Liver (tissue), 9 donors: ENCODE results near the gene GPR22. TPM values are rescaled to one million over a fixed set of nuclear protein-coding genes. Genes with fewer than 3 reads are reported as not detected.

Experiments used
- DNase-seq: peaks from one replicate; pipeline ENCODE4 v3.0.0-alpha.2; 2017; ENCODE audit warnings: low spot score
- H3K27ac ChIP-seq, 2 donors: one replicate each; pipeline ENCODE4 v1.7.0; 2013; ENCODE audit warnings: inconsistent platforms in 2 of 2, low read length in 2 of 2, control low read depth in 1 of 2, low read depth in 1 of 2, mild to moderate bottlenecking in 1 of 2
- H3K27me3 ChIP-seq, 4 donors: one replicate each; pipeline versions ENCODE4 v1.6.1 to v1.7.0; 2013; ENCODE audit warnings: low read length in 3 of 4, inconsistent platforms in 1 of 4, mild to moderate bottlenecking in 1 of 4, moderate library complexity in 1 of 4; ENCODE audit not compliant: control insufficient read depth in 4 of 4, insufficient read depth in 4 of 4
- H3K36me3 ChIP-seq, 4 donors: one replicate each; pipeline versions ENCODE4 v1.6.1 to v1.7.0; 2013; ENCODE audit warnings: low read length in 3 of 4, mild to moderate bottlenecking in 3 of 4, low read depth in 1 of 4, moderate library complexity in 1 of 4; ENCODE audit not compliant: control insufficient read depth in 4 of 4, insufficient read depth in 3 of 4
- H3K4me1 ChIP-seq, 4 donors: one replicate each; pipeline versions ENCODE4 v1.6.1 to v1.7.0; 2013; ENCODE audit warnings: low read length in 3 of 4, mild to moderate bottlenecking in 3 of 4, moderate library complexity in 1 of 4; ENCODE audit not compliant: control insufficient read depth in 4 of 4, insufficient read depth in 4 of 4
- H3K4me3 ChIP-seq, 3 donors: one replicate each; pipeline versions ENCODE4 v1.6.1 to v1.7.0; 2013; ENCODE audit warnings: low read length in 3 of 3, control low read depth in 1 of 3, low read depth in 1 of 3, mild to moderate bottlenecking in 1 of 3
- H3K9ac ChIP-seq, 2 donors: one replicate each; pipeline ENCODE4 v1.7.0; 2013; ENCODE audit warnings: low read length in 2 of 2, mild to moderate bottlenecking in 2 of 2, moderate library complexity in 2 of 2, control low read depth in 1 of 2, low read depth in 1 of 2
- H3K9me3 ChIP-seq, 4 donors: one replicate each; pipeline versions ENCODE4 v1.6.1 to v1.7.0; 2013; ENCODE audit warnings: low read length in 3 of 4; ENCODE audit not compliant: control insufficient read depth in 4 of 4
- ATF3 ChIP-seq: IDR thresholded peaks from 2 replicates; pipeline ENCODE4 v1.6.1; 2016; ENCODE audit warnings: antibody characterized with exemption
- EGR1 ChIP-seq, 2 donors: IDR thresholded peaks; 2 replicates each; pipeline ENCODE4 v1.6.1; 2016 to 2018; ENCODE audit warnings: antibody characterized with exemption in 2 of 2, low read depth in 2 of 2
- FOXA1 ChIP-seq: IDR thresholded peaks from 2 replicates; pipeline ENCODE4 v1.6.1; 2016; ENCODE audit warnings: antibody characterized with exemption
- FOXA2 ChIP-seq: IDR thresholded peaks from 2 replicates; pipeline ENCODE4 v1.6.1; 2016; ENCODE audit warnings: antibody characterized with exemption
- GABPA ChIP-seq, 2 donors: IDR thresholded peaks in 1 of 2; conservative IDR thresholded peaks in 1 of 2; 2 replicates each; pipeline ENCODE4 v1.6.1; 2016; ENCODE audit warnings: antibody characterized with exemption in 2 of 2, mild to moderate bottlenecking in 1 of 2, moderate library complexity in 1 of 2
- HNF4A ChIP-seq, 2 donors: conservative IDR thresholded peaks; 2 replicates each; pipeline ENCODE4 v1.6.1; 2016; ENCODE audit warnings: antibody characterized with exemption in 2 of 2, mild to moderate bottlenecking in 2 of 2
- HNF4G ChIP-seq: IDR thresholded peaks from 2 replicates; pipeline ENCODE4 v1.6.1; 2016; ENCODE audit warnings: antibody characterized with exemption
- JUND ChIP-seq, 2 donors: IDR thresholded peaks; 2 replicates each; pipeline ENCODE4 v1.6.1; 2016; ENCODE audit warnings: antibody characterized with exemption in 2 of 2
- MAX ChIP-seq: IDR thresholded peaks from 2 replicates; pipeline ENCODE4 v1.6.1; 2016; ENCODE audit warnings: antibody characterized with exemption
- NR2F2 ChIP-seq: IDR thresholded peaks from 2 replicates; pipeline ENCODE4 v1.6.1; 2016; ENCODE audit warnings: antibody characterized with exemption
- RAD21 ChIP-seq, 2 donors: IDR thresholded peaks; 2 replicates each; pipeline ENCODE4 v1.6.1; 2016; ENCODE audit warnings: antibody characterized with exemption in 2 of 2, mild to moderate bottlenecking in 2 of 2
- RXRA ChIP-seq, 2 donors: IDR thresholded peaks; 2 replicates each; pipeline ENCODE4 v1.6.1; 2017 to 2018; ENCODE audit warnings: antibody characterized with exemption in 2 of 2, mild to moderate bottlenecking in 1 of 2
- SP1 ChIP-seq: IDR thresholded peaks from 2 replicates; pipeline ENCODE4 v1.6.1; 2018; ENCODE audit warnings: antibody characterized with exemption, mild to moderate bottlenecking
- TAF1 ChIP-seq: conservative IDR thresholded peaks from 2 replicates; pipeline ENCODE4 v1.6.1; 2016; ENCODE audit warnings: antibody characterized with exemption, mild to moderate bottlenecking
- YY1 ChIP-seq: IDR thresholded peaks from 2 replicates; pipeline ENCODE4 v1.6.1; 2016; ENCODE audit warnings: antibody characterized with exemption, mild to moderate bottlenecking
- ZBTB33 ChIP-seq: IDR thresholded peaks from 2 replicates; pipeline ENCODE4 v1.6.1; 2016; ENCODE audit warnings: antibody characterized with exemption
- WGBS: extraction: QIAGEN DNeasy Blood & Tissue Kit; methylation state at CpG from one replicate; pipeline ENCODE4 v1.1.7; 2013; 5-methylcytosine and 5-hydroxymethylcytosine counted together
- polyA plus RNA-seq, 2 donors: library from polyadenylated mRNA; stranded (reverse) in 1 of 2; unstranded in 1 of 2; fragments of 200-250 nt in 1 of 2; fragments of >200 nt in 1 of 2; fragmentation: Nextera tagmentation in 1 of 2; extraction: Ambion mirVana in 1 of 2; gene quantifications; one replicate each; pipeline versions ENCODE4 v1.2.1 to v1.2.3, GENCODE V29; 2013 to 2015
- total RNA-seq, 2 donors: library from RNA; depleted of rRNA; stranded (reverse); fragments of >200 nt; gene quantifications; one replicate each; pipeline ENCODE4 v1.2.3, GENCODE V29; 2014
- TF ChIP-seq, protein P1 (sequence below): IDR thresholded peaks from 2 replicates; pipeline ENCODE4 v1.6.1; 2016; ENCODE audit warnings: antibody characterized with exemption, mild to moderate bottlenecking
- donor health status: healthy.
- donor health status: healthy.
- donor health status: healthy.
- donor health status: healthy.
- donor health status: healthy.

GPR22 gene
- total and polyA plus RNA-seq, 4 donors = 2.1 TPM; not detected in 3

GRCh38 chr7:107441581-107442422, 28.1 kb upstream of the GPR22 start:
- DNase-seq = no peak
- Histone ChIP-seq H3K9ac (no peak overlapping the region), H3K9me3 (no peaks in the 10 kb centered on the region), H3K27ac (no peak overlapping the region), H3K27me3 (no peaks in the 10 kb centered on the region), H3K4me1 (peaks cover 0 to 1% (median 0%) of the 10 kb centered on the region in 4 donors), H3K36me3 (no peaks in the 10 kb centered on the region), H3K4me3 (no peak overlapping the region)
- no peak for TF ChIP-seq RAD21 (IDR thresholded peaks at IDR 0.05)
- TF ChIP-seq YY1 = no peak
- TF ChIP-seq HNF4G = no peak
- no peak for TF ChIP-seq NR2F2
- no peak for TF ChIP-seq EGR1 (IDR thresholded peaks at IDR 0.05; ENCODE audit: low read depth in 2 of 2)
- no peak for TF ChIP-seq FOXA1
- TF ChIP-seq, protein P1, sequence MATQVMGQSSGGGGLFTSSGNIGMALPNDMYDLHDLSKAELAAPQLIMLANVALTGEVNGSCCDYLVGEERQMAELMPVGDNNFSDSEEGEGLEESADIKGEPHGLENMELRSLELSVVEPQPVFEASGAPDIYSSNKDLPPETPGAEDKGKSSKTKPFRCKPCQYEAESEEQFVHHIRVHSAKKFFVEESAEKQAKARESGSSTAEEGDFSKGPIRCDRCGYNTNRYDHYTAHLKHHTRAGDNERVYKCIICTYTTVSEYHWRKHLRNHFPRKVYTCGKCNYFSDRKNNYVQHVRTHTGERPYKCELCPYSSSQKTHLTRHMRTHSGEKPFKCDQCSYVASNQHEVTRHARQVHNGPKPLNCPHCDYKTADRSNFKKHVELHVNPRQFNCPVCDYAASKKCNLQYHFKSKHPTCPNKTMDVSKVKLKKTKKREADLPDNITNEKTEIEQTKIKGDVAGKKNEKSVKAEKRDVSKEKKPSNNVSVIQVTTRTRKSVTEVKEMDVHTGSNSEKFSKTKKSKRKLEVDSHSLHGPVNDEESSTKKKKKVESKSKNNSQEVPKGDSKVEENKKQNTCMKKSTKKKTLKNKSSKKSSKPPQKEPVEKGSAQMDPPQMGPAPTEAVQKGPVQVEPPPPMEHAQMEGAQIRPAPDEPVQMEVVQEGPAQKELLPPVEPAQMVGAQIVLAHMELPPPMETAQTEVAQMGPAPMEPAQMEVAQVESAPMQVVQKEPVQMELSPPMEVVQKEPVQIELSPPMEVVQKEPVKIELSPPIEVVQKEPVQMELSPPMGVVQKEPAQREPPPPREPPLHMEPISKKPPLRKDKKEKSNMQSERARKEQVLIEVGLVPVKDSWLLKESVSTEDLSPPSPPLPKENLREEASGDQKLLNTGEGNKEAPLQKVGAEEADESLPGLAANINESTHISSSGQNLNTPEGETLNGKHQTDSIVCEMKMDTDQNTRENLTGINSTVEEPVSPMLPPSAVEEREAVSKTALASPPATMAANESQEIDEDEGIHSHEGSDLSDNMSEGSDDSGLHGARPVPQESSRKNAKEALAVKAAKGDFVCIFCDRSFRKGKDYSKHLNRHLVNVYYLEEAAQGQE = no peak
- no peak for TF ChIP-seq JUND (IDR thresholded peaks at IDR 0.05)
- TF ChIP-seq MAX = no peak
- TF ChIP-seq RXRA (IDR thresholded peaks at IDR 0.05) = no peak
- no peak for TF ChIP-seq ZBTB33
- no peak for TF ChIP-seq ATF3
- TF ChIP-seq HNF4A (conservative IDR thresholded peaks at IDR 0.05) = no peak

GRCh38 chr7:107442678-107443077, 27.2 kb upstream of the GPR22 start:
- 99% methylated on average over 1 of the region's 1 CpG for WGBS
- no peak overlapping the region for H3K9ac ChIP-seq
- DNase-seq = no peak
- no peak overlapping the region for H3K27ac ChIP-seq
- TF ChIP-seq GABPA (IDR thresholded peaks at IDR 0.05 in 1 of 2, conservative IDR thresholded peaks at IDR 0.05 in 1 of 2) = no peak
- no peak for TF ChIP-seq FOXA1
- no peak for TF ChIP-seq MAX
- no peak for TF ChIP-seq SP1
- TF ChIP-seq RXRA (IDR thresholded peaks at IDR 0.05) = no peak
- TF ChIP-seq EGR1 (IDR thresholded peaks at IDR 0.05; ENCODE audit: low read depth in 2 of 2) = no peak
- TF ChIP-seq ZBTB33 = no peak
- TF ChIP-seq ATF3 = no peak
- TF ChIP-seq NR2F2 = no peak
- TF ChIP-seq, protein P1 = no peak
- no peak for TF ChIP-seq FOXA2
- no peak for TF ChIP-seq RAD21 (IDR thresholded peaks at IDR 0.05)
- TF ChIP-seq YY1 = no peak
- TF ChIP-seq TAF1 = no peak
- H3K27me3 ChIP-seq = no peaks in the 10 kb centered on the region
- no peaks in the 10 kb centered on the region for H3K4me1 ChIP-seq
- H3K4me3 ChIP-seq = no peak overlapping the region
- no peaks in the 10 kb centered on the region for H3K9me3 ChIP-seq
- no peaks in the 10 kb centered on the region for H3K36me3 ChIP-seq
